ENCODE data around the gene C2orf76.

C2orf76 gene

DNA sequence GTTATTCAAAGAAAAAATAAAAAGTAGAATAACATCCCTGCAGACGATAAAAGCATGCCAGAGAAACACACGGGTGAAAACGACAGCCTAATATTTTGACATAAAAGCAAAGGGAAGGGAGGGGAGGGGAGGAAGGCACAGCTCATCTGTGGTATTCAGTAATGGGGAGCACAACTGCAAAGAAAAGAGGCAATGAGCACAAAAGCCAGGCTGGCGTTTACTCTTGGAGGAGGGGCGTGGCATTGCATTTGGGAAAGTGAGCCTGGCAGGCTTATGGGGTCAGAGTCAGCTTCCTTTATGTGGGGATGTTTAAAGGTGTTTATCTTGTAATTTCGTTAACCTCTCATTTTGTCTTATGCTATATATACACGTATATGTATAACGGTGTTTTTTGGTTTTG, 89.8 kb downstream of the C2orf76 start:
- in situ Hi-C loops (cut with MboI; ENCODE audit: low sequenced_read_pairs), result loop anchor here (25.0 kb wide), 1 partner anchor 390 kb away; no protein-coding TSS in a partner anchor

- in situ Hi-C loops (cut with MboI; ENCODE audit: low sequenced_read_pairs), result no loop called here
Measured at GRCh38 chr2:119267604-119268003, 99.0 kb downstream of the C2orf76 start.

DNA sequence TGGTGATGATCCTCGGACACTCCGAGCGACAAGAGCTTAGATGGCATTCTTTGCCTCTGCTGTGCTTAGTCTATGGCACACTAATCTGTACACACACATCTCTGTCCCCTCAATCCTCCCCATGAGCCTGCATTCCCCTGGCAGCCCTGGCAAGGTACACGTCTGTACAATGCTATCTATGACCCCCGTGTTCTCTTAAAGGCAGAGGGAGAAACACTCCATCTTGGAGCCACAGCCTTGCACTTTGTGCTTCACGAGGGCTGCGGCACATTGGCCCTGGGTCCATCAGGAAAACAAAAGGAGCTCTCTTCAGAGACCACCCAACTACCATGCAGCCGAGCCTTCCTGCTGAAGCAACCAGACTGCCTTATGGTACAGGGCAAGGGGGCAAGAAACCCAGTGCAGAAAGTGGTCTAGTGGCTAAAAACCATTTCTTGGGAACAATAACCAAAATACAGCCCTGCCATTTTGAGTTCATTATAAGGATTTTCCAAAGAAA, 100.5 kb downstream of the C2orf76 start:
- in situ Hi-C loops (cut with MboI; ENCODE audit: low sequenced_read_pairs), result no loop called here

- in situ Hi-C loops (cut with MboI; ENCODE audit: low sequenced_read_pairs), result no loop called here
Measured at GRCh38 chr2:119265693-119266066, 101.0 kb downstream of the C2orf76 start.

DNA sequence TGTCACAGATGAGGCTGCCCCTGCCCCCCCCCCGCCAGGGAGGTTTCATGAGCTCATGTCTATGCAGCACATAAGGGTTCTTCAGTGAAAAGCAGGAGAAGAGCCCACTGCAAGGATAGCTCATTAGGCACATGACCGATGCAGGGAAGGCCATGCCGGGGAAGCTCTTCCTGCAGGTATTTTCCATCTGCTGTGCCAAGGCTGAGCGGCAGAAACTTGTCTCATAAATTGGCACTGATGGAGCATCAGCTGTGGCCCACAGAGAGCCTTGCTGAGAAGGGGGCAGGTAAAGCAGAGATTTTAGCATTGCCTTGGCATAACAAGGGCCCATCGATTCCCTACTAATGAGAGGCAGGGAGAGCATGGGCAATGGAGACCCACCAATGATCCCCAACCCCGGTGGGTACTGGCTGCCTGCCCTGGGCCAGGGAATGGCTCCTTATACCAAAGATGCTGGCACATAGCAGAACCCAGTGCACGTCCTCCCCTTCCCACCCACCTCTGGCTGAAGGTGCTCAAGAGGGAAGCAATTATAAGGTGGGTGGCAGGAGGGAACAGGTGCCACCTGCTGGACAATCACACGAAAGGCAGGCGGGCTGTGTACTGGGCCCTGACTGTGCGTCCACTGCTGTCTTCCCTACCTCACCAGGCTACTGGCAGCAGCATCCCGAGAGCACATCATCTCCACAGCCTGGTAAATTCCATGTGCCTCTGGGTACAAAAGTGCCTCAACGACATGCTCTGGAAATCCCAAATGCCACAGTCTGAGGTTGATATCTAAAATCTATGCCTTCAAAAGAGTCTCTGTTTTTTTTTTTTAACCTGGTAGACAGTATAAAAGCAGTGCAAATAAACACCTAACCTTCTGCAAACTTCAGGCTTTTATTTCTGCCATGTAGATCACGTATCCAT, 101.6 kb downstream of the C2orf76 start:
- in situ Hi-C loops (cut with MboI; ENCODE audit: low sequenced_read_pairs), result no loop called here

DNA sequence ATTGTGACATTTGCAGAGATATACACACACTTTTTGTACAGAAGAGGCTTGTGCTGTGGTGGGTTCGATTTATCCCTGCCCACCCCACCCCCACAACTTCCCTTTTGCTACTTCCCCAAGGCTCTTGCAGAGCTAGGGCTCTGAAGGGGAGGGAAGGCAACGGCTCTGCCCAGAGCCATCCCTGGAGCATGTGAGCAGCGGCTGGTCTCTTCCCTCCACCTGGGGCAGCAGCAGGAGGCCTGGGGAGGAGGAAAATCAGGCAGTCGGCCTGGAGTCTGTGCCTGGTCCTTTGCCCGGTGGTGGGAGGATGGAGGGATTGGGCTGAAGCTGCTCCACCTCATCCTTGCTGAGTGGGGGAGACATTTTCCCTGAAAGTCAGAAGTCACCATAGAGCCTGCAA, 103.0 kb downstream of the C2orf76 start:
- in situ Hi-C loops (cut with MboI; ENCODE audit: low sequenced_read_pairs), result no loop called here

GRCh38 chr2:119263025-119263424, 103.6 kb downstream of the C2orf76 start:
- in situ Hi-C loops (cut with MboI; ENCODE audit: low sequenced_read_pairs), result no loop called here

DNA sequence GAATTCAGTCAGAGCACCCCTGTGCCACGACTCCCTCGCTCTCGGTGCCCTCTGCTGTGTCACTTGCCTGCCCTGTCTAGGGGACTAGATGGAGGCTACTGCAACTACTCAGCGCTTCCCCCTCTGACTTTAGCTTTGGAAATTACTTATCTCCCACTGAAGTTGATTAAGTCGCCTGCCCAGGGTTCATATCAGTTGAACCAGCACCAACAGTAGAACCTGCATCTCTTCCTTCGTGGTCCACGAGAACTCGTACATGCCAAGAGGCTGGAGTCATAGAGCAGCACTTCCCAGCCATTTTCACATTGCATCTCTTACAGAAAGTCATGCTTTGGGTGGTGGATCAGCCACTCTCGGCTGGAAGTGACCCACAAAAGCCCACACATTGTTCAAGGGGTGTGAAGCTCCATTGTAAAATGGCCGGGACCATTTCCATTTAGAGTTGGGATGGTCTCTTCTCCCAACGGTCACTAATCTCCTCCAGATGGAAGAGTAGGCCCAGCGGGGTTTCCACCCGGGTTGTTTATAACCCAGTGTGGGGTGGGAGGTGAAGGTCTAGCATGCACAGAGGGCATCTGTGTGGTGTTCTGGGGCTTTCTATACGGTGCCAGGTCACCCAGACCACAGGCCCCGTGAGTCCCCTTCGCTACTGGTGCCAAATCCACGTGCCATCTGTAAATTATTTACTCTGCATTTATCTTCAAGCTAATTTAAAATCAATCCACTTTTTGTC, 105.0 kb downstream of the C2orf76 start:
- in situ Hi-C loops (cut with MboI; ENCODE audit: low sequenced_read_pairs), result no loop called here

GRCh38 chr2:119260646-119261492, 105.8 kb downstream of the C2orf76 start:
- in situ Hi-C loops (cut with MboI; ENCODE audit: low sequenced_read_pairs), result no loop called here

DNA sequence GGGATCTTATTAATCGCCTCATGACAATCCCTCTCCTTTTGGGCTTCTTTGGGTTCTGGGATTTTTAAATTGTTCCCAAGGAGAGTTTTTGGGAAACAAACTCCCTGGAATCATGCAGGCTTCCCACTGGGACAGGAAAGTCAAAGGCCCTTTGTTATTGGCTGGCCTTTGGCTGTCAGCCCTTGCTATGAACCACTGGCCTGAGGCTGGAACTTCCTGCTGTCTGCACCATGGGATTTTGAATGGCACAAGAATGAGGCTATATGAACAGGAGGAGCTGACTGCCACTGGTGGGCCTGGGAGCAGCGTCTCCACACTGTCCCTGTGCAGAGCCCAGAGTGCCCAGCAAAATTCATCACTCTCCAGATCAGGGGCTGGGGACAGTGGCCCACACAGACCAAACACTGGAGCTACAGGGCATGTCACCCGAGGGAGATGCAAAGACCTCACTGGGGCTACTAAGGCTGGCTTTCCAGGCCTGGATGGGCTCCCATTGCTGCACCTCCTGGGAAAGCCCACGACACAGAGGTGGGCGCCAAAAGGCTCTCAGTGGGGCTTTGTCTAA, 107.3 kb downstream of the C2orf76 start:
- in situ Hi-C loops (cut with MboI; ENCODE audit: low sequenced_read_pairs), result no loop called here

DNA sequence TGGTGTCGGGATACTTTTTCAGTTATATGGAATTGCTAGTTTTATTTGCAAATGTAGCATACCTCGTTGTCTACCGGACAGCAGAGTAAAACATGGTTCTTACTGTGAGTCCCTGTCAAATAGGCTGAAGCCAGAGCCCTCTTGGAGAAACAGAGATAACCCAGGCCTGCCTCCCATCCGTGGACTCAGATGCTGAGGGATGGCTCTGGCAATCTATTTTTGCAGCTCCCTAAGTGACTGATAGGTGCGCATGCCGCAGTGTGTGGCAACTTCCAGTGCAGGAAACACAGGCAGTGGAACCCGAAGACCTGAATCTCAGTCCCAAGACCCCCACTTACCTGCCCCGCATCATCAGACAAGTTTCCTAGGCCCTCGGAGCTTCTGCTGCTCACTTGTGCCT, 109.4 kb downstream of the C2orf76 start:
- in situ Hi-C loops (cut with MboI; ENCODE audit: low sequenced_read_pairs), result no loop called here

DNA sequence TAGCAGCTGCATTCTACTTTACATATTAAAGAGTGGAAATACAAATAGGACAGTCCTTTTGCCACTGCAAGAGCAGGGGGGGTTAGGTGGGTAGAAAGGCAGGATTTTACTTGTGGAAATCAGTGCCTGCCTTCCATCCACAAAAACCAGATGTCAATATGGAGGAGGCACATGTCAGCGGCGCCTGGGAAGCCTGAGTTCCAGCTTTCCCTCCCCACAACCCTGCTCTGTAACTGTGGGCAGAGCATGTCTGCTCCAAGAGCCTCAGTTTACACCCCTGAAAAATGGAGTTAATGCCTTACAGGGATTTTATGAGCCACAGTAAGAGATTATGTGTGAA, 110.1 kb downstream of the C2orf76 start:
- in situ Hi-C loops (cut with MboI; ENCODE audit: low sequenced_read_pairs), result no loop called here

- in situ Hi-C loops (cut with MboI; ENCODE audit: low sequenced_read_pairs), result no loop called here
Measured at GRCh38 chr2:119255760-119256581, 110.7 kb downstream of the C2orf76 start.

DNA sequence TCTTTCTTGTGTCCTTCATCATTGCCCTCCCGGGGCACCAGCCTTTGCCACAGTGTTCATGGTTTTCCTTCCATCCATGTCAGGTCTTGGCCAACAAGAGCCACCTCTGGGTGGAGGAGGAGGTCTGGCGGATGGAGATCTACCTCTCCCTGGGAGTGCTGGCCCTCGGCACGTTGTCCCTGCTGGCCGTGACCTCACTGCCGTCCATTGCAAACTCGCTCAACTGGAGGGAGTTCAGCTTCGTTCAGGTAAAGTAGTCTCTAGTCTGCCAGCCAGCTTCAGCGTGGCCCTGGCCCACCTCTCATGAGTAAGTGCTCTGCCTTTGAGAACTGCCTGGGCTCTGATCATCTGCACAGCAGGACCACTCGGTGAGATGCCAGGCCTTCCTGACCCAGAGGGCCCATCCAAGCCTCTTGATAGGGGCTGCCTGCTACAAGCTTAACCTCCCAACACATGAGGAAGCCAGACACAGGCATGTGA, 112.0 kb downstream of the C2orf76 start:
- in situ Hi-C loops (cut with MboI; ENCODE audit: low sequenced_read_pairs), result no loop called here

DNA sequence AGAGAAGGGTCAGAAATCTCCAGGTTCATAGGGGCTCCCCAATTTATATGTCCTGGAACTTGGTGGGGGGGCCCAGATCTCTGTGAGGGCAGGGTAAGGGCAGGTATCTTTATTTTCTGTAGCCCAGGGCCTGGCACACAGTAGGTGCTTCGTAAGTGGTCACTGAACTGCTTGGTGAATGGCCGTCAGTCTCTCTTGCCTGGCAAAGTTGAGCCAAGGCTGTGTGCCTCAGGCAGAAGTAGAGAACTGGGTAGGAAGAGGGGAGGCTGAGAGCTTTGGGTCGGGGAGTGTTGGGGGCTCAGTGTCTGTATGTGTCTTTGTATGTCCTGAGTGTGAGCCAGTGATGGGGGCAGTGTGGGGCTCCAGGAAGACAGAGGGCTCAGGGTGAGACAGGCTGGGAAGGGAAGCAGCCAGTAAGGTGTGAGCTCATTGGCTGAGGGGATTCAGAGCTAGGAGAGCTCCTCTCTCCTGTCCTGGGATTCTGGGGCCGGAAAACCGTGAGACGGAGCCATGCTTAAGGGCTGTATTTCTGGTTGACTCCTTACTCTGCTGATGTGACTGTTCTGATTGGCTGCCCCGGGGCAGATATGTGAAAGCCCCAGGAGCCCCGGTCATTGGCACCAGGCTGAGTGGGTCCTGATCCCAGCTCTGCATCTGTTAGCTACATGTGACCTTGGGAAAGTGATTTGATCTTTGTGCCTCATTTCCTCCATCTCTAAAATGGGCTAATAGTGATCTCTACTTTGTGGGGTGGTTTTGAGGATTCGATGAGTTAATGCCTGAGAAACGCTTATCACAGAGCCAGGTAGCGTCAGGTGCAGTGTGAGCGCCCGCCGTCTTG, 112.7 kb downstream of the C2orf76 start:
- in situ Hi-C loops (cut with MboI; ENCODE audit: low sequenced_read_pairs), result no loop called here

DNA sequence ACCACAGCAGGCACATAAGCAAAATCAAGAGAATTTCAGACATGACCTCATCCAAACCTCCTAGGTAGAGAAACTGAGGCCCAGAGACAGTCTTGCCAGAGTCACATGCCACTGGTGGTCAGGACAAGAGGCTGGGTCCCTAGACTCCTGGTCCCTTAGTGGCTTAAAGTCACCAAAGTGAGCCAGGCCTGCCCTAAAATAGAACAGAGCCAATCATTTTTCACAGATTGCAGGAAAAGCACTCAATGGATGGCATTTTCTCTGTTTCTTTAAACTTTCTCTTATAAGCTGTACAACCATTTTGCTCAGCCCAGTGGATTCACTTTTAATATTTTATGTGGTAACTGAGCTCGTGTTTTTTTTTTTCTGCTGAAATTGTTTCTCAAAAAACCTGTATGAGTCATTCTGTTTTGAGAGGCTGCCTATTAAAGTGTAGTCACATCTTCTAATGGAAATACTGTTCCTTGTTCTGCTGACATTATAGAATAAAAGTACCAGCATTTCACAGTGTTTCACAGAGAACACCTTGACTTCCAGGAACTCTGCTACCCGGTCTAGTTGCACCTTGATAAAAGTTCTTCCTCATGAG, 113.4 kb downstream of the C2orf76 start:
- in situ Hi-C loops (cut with MboI; ENCODE audit: low sequenced_read_pairs), result no loop called here
